EH (cell line): ENCODE data around the gene LDLRAD4.

Source experiments
- DNase-seq: peaks from one replicate; pipeline ENCODE4 v3.0.0-alpha.2; 2015; ENCODE audit warnings: low read depth

Gene LDLRAD4

DNA sequence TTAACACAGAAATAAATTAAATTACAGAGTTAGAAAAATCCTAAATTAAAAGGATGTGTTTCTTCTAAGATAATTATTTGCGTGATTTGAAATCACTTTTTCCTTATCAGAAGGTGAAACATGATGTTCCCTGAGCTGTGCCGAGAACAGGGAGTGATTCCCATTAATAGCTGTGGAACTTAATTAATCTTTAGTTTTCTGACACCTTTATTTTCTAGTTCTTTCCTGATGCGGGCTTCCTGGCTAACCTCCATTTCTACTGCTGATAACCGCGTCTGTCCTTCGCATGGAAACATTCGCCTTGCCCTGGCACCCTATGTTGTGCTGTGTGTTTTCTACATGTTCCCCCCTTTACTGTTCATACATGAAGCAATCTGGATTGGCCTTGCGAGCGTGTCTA lies 334.9 kb downstream of the LDLRAD4 start:
- DNase-seq: no peak

DNA sequence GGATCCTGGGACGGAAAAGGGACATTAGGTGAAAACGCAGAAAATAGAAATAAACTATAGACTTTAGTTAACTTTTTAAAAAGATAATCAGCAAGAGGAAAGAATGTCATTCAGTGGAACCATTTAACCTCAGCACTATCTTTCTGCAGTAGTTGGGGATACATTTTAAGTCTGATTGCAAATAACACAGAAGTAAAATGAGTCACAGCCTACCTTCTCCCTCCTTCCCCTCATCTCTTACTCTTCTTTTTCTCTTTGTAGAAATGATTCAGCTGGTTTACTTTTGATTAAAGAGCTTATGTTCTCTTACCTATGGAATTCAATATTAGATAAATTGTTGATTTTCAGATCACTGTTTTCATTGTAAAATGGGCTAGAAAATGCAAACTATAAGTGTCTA lies 336.6 kb downstream of the LDLRAD4 start:
- no peak for DNase-seq

DNA sequence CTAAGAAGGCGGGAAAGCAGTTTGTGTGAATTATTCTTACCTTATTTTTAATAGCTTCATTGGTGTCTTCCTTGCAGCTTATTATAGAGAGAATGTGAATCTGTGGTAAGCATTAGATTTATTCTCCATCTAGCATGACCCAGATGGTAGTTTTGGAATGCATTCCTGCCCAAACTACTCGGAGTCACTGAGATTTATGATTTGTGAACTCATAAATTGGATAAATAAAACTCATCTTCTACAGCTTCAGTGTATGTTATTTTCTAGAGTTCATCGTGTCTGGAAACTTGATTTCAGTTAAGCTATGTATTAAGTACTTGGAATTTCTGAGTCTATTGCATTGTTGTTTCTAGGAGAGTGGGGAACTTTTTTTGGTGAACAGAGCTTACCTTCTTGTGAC lies 337.3 kb downstream of the LDLRAD4 start:
- DNase-seq: no peak

DNA sequence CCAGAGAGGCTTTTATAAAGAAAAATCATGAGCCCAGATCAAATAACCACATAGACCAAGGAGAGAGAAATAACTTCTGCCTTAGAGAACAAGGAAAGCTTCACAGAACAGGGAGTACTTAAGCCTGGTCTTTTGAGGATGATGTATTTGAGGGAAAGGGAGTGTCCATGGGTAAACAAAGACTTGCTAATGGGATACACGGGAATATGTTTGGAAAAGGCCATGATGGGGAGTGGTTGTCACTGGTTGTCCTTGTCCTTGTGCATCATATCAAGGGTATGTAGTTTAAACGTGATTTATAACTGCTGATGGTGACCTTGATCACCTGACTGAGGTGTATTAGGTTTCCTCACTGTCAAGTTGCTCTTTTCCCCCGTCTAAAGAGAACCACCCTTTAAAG lies 337.9 kb downstream of the LDLRAD4 start:
- no peak for DNase-seq

DNA sequence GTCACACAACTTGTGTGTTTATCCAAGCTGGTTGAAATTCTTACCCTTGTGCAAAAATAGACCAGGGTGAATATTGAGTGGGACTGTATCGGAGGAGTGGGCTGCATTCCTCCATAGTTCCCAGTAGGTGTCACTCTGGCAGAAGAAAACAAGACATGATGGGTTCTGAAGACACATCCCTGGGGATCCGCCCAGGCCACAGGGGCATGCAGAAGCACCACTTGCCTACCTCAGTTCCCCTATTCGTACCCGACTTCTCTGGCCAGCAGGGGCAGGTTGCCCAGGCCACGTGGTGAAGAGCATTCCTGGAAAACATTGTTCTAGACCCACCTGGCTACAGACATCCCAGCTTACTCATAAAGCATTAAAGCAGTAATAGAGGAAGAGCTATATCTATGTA lies 339.6 kb downstream of the LDLRAD4 start:
- DNase-seq: peak; percentile 40

DNA sequence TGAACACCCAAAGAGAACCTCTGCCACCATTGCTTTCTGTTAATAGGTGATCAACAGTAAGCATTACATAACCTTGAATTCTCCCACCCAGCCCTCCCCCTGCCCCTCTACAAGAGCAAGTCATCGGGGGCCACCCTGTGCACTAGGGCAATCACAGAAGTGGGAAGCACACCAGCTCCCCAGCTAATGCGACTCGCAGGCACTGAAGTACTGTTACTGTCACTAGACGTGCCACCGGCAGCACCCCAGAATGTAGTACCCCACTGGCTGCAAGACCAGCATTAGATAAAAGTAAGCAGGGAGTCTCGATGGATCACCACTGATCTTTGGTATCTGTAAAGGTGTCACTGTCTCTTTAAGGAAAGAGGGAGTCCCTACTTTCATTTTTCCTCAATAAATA lies 340.2 kb downstream of the LDLRAD4 start:
- DNase-seq: no peak

DNA sequence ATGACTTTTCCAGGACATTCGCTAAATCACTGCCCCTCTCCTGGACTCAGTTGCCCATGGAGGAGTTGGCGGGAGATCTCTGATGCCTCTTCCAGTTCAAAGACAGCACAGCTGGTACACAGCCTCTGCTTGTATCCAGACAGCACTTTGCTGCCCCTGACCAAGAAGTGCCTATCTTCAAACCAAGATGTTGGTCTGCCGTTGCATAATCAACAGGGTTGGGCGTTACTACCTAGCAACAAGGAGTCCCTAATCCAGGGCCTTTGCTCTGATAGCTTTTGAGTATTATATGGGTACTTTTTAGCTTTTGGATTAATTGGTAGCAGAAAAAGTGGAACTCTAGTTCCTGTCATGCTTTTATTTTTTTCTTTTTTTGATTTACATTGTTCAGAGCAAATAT lies 341.2 kb downstream of the LDLRAD4 start:
- no peak for DNase-seq

DNA sequence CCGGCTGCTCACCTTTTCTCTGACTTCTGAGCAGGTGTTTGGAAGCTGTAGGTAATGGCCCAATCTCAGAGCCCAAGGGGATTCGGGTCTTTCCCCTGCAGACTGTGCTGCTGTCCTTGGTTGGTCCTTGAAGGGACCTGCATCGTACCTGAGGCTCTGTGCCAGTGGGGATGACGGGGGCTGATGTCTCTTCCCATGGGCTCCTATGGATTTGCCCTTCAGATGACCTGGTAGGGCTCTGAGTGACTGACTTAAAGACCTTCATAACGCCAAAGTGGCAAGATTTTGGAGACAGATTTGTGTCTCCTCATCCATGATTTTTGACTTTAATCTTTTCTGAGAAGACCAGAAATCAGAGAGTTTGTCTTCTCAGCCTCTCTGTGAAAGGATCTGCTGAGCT lies 341.7 kb downstream of the LDLRAD4 start:
- DNase-seq: no peak

DNA sequence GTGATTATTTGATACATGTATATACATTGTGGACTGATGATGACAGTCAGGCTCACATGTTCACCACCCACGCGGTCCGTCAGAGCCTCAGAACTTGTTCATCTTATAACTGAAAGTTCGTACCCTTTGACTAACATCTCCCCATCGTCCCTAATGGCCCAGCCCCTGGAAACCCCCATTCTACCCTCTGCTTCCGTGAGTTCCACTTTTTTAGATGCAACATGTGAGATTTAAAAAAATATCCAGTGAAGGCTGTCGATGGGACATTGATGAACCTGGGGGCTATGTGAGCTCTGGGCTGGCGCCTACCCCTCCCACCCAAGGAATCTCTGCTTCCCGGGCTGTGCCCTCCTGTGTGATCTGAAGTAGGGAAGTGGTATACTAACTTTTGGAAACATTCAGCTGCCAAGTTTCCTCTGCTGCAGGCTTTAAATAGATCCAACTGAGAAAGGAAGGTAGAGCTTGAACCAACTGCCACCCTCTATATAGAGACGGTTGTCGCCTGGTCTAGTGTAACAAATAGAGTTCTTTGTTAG lies 344.0 kb downstream of the LDLRAD4 start:
- no peak for DNase-seq

DNA sequence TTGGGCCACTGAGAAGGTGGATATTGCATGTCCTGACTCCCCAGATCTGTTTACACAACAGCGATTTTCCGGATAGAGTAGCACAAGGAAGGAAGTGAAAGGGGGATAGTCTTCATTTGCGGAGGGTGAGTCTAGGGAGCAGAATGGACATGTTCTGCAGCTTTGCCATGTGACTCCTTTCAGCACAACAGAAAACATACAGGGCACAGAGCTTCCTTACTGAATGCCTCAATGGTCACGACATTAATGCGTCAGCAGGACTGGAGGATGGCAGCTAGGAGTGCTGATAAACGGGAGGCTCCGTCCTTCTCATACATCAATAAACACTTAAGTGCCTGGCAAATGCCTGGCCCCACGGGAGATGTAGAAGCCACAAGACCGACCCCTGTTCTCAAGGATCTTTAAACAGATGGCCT lies 344.8 kb downstream of the LDLRAD4 start:
- no peak for DNase-seq

DNA sequence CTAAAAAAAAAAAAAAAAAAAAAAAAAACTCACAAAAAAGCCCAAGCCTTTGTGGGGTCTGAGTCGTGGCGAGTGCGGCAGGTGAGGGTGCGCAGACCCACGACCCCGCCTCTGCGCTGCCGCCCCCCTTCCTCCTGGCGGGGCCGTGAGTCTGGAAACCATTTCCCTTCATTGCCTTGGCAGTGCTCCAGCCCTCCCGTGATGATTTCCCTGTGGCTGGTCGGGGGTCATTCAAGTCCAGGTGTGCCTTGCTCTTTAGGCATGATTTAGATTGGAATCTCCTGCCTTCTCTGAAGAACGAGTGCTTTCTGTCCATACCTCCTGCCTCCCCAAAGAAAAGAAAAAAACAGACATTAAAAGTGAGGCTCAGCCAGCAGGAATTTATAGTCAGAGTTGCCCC lies 346.0 kb downstream of the LDLRAD4 start:
- no peak for DNase-seq

DNA sequence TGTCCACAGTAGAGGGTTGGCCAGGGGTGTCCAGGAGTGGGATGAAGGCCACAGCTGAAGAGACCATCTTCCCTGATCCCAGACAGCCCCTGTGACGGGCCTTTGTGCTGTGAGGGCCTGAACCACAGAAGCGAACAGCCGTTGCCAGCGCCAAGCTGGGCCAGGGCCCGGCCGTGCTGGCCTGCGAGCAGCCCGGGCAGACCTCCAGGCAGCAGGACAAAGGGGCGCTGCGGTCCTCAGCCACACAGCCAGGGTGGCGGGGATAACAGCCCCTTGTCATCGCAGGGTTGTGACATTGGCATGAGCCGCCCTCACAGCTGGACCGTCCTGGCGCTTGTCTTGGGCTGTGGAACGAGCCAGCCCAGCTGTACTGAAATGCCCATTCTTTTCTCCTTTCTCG lies 346.7 kb downstream of the LDLRAD4 start:
- DNase-seq: no peak

DNA sequence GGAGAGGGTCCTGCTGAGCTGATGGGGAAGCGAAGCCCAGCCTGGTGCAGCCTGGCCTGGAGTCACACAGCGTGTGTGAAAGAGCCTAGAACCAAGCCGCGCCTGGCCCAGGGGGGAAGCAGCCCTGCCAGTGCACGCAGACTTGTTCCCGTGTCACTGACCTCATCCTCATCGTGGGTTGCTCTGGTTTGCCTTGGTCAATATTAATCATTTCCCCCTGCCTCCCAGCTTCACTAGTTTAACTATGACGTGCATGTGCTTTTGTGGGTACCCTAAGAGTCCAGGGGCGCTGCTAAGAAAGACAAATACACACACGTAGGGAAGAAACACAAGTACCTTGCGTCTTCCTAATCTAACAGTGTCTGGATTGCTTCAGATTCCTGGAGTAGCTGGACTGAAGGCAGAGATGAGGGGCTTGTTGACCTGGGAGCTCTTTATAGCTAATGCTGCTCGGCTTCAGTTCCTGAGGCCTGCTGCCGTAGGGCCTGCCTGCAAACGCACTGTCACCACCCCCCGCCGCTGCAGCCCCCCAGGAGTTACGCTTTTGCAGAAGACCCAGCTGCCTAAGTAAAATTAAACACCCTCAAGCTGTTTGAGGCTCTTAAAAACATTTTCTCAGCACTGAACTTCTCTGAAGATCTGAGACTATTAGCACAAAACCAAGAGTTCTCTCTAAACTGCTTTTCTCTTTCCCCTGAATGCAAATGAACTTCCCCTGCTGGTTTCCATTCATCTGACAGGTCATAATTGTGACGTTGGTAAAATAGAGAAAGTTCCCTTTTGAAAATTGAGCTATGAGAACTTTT lies 348.6 kb downstream of the LDLRAD4 start:
- DNase-seq: no peak

DNA sequence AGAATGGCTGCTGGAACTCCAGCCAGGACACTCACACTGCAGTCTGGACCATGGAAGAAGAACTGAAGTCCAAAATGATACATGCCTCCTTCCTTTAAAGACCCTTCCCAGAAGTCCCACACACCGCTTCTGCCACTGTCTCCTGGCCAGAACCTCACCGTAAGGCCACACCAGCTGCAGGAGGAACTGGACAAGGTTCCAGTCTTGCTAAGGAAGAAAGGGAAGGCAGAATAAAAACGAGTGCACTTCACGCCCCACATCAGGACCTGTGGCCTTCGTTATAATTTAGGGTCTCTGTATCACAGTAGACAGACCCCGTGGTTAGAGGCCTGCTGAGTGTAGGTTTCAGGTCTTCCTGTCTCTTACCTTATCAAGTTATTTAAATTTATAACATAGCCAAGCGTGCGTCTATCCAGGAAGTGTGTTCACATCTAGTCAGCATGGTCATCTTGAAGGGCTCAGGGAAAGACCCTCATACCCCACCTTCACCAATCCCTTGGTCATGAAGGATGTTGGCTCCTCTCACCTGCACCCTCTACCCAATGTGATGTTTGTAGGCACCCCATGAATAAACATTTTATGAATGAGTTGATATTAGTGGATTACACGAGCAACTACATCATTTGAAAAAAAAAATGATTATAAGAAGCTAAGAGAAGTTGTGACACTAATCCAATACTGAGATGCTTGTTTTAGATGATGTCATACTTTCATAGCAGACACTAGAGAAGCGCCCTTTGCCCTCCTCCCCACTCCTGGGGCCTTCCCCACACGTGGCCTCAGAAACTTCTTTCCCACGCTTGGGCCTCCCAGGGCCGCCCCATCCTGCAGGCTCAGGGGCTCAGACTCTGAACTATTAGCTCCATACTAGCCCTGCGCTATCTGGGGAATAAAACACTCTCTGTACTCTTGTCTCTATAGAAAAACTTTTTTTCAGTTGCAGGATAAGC lies 350.2 kb downstream of the LDLRAD4 start:
- DNase-seq: no peak

DNA sequence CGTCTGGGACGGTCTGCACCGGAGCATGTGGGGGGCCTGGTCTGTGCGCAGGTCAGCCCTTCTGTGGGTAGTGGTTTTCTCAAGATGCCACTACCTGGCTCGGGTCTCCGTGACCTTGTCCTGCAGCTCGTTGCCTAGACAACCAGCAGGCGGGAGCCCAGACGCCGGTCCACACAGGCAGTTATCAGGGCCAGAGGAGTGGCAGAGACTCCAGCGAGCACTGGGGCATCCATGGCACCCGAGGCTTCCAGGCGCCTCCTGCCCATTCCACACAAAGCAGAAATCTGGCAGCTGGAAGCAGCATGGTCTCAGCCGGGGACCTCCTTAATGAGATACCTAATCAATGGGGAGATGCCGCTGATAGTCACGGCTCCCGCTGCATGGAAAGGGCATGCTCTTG lies 351.7 kb downstream of the LDLRAD4 start:
- no peak for DNase-seq

DNA sequence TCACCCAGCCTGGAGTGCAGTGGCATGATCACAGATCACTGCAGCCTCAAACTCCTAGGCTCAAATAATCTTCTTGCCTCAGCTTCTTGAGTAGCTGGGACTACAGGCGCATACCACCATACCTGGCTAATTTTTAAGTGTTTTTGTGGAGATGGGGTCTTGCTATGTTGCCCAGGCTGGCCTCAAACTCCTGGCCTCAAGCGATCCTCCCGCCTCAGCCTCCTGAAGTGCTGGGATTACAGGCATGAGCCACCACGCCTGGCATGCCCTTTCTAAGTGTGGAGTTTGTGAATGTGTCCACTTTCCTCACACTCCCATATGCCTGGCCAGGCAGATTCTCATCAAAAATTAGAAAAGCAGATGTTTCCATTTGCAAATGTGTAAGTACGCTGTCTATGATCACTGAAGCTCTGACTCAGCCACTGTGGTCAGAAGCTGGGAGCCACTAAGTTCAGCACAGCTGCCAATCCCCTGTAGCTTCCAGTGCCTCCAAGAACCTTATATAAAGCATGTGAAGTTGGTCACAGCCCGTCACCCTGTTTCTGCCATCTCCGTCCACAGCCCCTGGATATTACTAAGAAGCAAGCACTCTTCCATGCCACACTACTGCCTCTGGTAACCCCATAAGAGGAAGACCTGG lies 352.4 kb downstream of the LDLRAD4 start:
- DNase-seq: peak; percentile 19

DNA sequence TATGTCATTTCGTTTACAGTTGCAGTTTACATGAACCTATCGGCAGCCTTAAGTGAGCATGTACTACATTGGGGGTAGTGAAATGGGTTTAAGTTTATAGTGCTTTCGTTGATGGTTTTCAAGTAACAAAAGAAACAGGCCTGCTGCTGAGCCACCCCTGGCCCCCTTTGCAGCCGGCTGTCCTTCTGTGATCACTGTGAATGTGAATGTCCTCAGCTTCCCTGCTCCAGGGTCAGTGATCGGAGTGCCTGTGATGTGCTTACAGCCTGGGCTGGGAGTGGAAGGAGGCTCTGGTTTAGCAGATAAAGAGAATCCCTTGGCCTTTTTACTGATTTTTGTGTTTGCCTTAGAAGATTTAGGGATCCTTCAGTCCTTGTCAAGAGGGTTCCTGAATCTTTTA lies 353.6 kb downstream of the LDLRAD4 start:
- DNase-seq: no peak

DNA sequence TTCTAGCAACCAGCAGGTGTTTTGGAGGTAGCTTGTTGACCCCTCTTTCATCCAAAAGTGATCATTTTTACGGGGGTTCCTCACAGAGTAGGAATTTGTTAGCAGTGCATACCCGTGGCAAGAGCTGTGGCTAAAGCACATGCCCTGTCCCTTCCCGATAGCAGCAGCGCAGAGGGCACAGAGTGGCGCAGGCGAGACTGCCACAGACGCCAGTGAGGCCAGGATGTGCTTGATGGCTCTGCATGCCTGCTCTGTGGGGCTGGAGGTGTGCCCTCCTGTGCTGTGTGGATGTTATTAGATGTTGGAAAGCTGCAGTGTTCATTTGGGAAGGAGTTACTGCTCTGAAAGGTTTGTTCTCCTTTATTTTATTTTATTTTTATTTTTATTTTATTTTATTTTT lies 354.2 kb downstream of the LDLRAD4 start:
- DNase-seq: no peak

DNA sequence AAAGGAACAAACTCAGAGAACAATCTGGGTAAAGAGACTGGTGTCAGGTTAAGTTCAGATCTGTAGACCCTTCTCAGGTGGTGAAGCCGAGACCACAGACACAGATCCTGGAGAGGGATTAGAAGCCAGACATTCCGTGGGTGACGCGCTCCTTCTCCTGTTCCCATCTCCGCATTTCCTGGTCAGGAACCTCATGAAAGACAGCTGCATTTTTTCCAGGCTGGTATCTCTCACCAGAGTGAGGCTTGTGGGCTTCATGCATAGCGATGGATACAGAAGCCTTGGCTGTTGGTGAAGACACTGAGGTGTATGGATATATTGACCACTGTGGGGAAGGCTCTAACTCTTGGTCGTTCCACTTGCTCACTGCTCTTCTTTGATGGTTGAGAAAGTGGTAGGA lies 355.2 kb downstream of the LDLRAD4 start:
- DNase-seq: no peak

DNA sequence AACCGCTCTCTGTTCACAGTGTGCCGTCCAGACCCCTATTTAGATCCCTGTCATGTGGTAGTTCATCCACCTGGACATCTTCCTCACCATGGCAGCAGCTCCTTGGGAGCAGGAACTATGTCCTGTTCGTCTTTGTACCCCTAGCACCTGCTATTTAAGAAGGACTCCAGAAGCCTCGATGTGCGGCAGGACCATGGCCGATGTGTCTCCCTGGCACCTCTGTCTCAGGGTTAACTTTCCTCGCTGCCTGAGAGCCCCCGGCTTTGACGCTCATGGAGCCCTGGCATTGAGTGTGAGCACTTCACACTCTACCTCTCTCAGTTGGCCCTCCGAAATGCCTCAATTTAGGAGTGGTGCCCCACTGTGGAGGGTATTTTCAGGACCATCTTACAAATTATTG lies 355.8 kb downstream of the LDLRAD4 start:
- no peak for DNase-seq

DNA sequence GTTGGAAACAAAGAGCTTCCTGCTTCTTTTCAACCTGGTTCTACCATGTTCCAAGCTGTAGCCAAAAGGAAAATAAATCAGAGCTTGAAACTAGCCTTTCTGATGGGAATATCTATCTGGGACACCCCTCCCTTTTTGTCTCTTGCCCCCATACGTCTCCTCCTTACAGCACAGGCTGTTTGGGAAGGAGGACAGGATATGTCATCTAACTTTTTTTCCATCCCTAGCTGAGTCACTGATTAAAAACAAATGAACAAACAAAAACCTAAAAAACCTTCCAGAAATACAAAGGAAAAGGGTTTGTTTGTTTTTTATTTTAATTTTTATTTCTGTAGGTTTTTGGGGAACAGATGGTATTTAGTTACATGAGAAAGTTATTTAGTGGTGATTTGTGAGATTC lies 356.2 kb downstream of the LDLRAD4 start:
- no peak for DNase-seq

DNA sequence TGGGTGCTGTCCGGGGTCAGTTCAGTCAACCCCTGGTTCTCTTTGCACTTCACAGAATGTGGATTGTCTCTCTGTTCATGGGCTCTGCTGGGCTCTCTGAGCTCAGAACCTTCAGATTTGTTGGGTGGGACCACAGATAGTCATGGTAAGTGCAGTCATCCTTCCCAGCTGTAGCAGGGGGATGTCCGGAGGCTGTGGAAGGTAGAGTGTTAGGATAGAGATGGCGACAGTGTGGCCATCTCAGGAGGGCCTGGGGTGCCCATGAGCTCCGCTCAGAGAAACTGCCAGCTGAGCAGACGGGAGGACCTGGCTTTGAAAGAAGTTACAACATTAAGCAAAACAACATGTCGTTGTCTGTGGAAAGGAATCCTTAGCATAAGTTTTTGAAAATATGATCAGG lies 358.0 kb downstream of the LDLRAD4 start:
- DNase-seq: no peak
